Hepatocyte (in vitro differentiated cells): ENCODE data around the gene BLTP1. TPM values are rescaled to one million over a fixed set of nuclear protein-coding genes. Genes with fewer than 3 reads are reported as not detected.

Experiments used
- DNase-seq: peaks from one replicate; pipeline ENCODE4 v3.0.0-alpha.2; 2016; ENCODE audit warnings: low spot score
- H2AFZ ChIP-seq: fragments of 200-600 bp; sonication (generic); 2 replicates; pipeline ENCODE4 v1.6.0; 2016; ENCODE audit warnings: antibody characterized with exemption, mild to moderate bottlenecking
- H3K27ac ChIP-seq: fragments of 200-600 bp; sonication (generic); 2 replicates; pipeline ENCODE4 v1.5.1; 2016; ENCODE audit warnings: mild to moderate bottlenecking
- H3K27me3 ChIP-seq: fragments of 200-600 bp; sonication (generic); 2 replicates; pipeline ENCODE4 v1.6.1; 2016
- H3K36me3 ChIP-seq: fragments of 200-600 bp; sonication (generic); replicated peaks from 2 replicates; pipeline ENCODE4 v1.5.1; 2016; ENCODE audit warnings: low read depth; ENCODE audit not compliant: insufficient read depth
- H3K4me1 ChIP-seq: fragments of 200-600 bp; sonication (generic); 2 replicates; pipeline ENCODE4 v1.5.1; 2016; ENCODE audit warnings: mild to moderate bottlenecking, moderate library complexity; ENCODE audit not compliant: insufficient read depth
- H3K4me2 ChIP-seq: fragments of 200-600 bp; sonication (generic); 2 replicates; pipeline ENCODE4 v1.6.0; 2016
- H3K4me3 ChIP-seq: fragments of 200-600 bp; sonication (generic); 2 replicates; pipeline ENCODE4 v1.5.1; 2016; ENCODE audit warnings: mild to moderate bottlenecking
- H3K79me2 ChIP-seq: fragments of 200-600 bp; sonication (generic); 2 replicates; pipeline ENCODE4 v1.6.0; 2017; ENCODE audit warnings: mild to moderate bottlenecking
- H3K9me2 ChIP-seq: fragments of 200-600 bp; sonication (generic); replicated peaks from 2 replicates; pipeline ENCODE4 v1.6.0; 2017; ENCODE audit warnings: mild to moderate bottlenecking; ENCODE audit not compliant: insufficient read depth
- H3K9me3 ChIP-seq: fragments of 200-600 bp; sonication (generic); 2 replicates; pipeline ENCODE4 v1.5.1; 2016; ENCODE audit warnings: low read depth, mild to moderate bottlenecking
- H4K20me1 ChIP-seq: fragments of 200-600 bp; sonication (generic); 2 replicates; pipeline ENCODE4 v1.6.0; 2016; ENCODE audit warnings: mild to moderate bottlenecking; ENCODE audit not compliant: insufficient read depth, poor library complexity, severe bottlenecking
- EZH2 ChIP-seq: fragments of 200-600 bp; sonication (generic); IDR thresholded peaks from 2 replicates; pipeline ENCODE4 v1.6.1; 2016; ENCODE audit warnings: antibody characterized with exemption, mild to moderate bottlenecking, borderline replicate concordance
- EZH2phosphoT487 ChIP-seq: fragments of 200-600 bp; sonication (generic); IDR thresholded peaks from one replicate; pipeline ENCODE4 v1.6.1; 2018; ENCODE audit warnings: antibody characterized with exemption, mild to moderate bottlenecking, low read depth, moderate library complexity; ENCODE audit not compliant: unreplicated experiment, severe bottlenecking
- WGBS: methylation state at CpG from one replicate; pipeline ENCODE4 v1.1.6; 2016; ENCODE audit warnings: low lambda C conversion rate; ENCODE audit errors: missing lambda C conversion rate; 5-methylcytosine and 5-hydroxymethylcytosine counted together
- polyA plus RNA-seq: library from polyadenylated mRNA; unstranded; fragments of >200 nt; fragmentation: Nextera tagmentation; extraction: Ambion mirVana; gene quantifications from 2 replicates; pipeline ENCODE4 v1.2.1, GENCODE V29; 2016
- total RNA-seq: library from RNA; depleted of rRNA; stranded (reverse); fragments of >200 nt; gene quantifications from 2 replicates; pipeline ENCODE4 v1.2.3, GENCODE V29; 2014
- TF ChIP-seq, protein P1 (sequence below): fragments of 200-600 bp; sonication (generic); IDR thresholded peaks from 2 replicates; pipeline ENCODE4 v1.5.1; 2016; ENCODE audit warnings: antibody characterized with exemption, mild to moderate bottlenecking; ENCODE audit not compliant: poor library complexity

The BLTP1 gene
- total and polyA plus RNA-seq, 2 experiments from 2014 or later: 7.7 to 82.3 TPM

DNA sequence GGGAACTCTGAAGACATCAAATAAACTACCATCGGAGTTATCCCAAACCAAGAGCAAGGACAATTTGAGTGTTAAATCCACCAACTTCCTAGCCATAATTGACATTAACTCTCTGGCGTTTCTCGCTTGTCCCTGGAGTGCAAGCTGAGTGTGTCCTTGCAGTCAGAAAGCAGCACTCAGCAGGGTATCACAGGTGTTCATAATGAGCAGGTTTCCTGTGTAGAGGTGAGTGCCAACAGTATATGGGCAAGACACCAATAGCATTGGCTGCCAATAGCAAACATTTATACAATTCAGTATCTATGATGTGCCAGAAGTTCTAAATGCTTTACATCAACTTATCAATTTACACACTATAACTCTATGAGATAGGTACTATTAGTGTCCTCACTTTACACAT, 11.2 kb downstream of the BLTP1 start:
- WGBS: 88% methylated on average over 3 of the region's 3 CpGs
- no peak for TF ChIP-seq EZH2
- no peak for TF ChIP-seq EZH2phosphoT487
- TF ChIP-seq, protein P1, sequence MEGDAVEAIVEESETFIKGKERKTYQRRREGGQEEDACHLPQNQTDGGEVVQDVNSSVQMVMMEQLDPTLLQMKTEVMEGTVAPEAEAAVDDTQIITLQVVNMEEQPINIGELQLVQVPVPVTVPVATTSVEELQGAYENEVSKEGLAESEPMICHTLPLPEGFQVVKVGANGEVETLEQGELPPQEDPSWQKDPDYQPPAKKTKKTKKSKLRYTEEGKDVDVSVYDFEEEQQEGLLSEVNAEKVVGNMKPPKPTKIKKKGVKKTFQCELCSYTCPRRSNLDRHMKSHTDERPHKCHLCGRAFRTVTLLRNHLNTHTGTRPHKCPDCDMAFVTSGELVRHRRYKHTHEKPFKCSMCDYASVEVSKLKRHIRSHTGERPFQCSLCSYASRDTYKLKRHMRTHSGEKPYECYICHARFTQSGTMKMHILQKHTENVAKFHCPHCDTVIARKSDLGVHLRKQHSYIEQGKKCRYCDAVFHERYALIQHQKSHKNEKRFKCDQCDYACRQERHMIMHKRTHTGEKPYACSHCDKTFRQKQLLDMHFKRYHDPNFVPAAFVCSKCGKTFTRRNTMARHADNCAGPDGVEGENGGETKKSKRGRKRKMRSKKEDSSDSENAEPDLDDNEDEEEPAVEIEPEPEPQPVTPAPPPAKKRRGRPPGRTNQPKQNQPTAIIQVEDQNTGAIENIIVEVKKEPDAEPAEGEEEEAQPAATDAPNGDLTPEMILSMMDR: no peak
- H3K4me1 ChIP-seq: no peaks in the 10 kb centered on the region

DNA sequence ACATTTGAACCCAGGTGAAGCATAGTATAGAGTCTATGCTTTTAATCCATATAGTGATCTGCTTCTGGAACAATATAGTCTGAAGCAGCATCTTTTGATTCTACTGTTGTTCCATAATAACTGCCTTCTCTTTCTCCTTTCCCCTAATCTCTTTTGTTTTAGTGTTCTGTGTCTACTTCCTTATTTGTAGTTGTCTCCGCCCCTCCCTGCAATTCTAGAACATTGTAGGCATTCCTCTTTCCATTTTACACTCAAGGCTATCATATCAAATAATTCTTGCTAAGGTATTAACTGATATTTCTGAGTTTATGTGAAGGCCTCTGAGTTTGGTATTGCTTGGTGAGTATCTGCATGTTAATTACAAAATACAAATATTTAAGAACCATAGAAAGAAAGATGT, 11.6 kb downstream of the BLTP1 start:
- Histone ChIP-seq H3K4me1 (no peaks in the 10 kb centered on the region), H3K4me2 (no peak overlapping the region), H3K36me3 (no peaks in the 10 kb centered on the region), H2AFZ (no peak overlapping the region), H3K9me2 (no peaks in the 10 kb centered on the region), H3K9me3 (no peaks in the 10 kb centered on the region), H3K27me3 (no peaks in the 10 kb centered on the region), H3K27ac (no peak overlapping the region), H3K4me3 (no peak overlapping the region), H3K79me2 (peaks cover 64% of the 10 kb centered on the region), H4K20me1 (peaks cover 6% of the 10 kb centered on the region)
- TF ChIP-seq EZH2phosphoT487 (no peak), EZH2 (no peak)
- TF ChIP-seq, protein P1: no peak
- WGBS: 95% methylated on average over 1 of the region's 1 CpG
- DNase-seq: no peak

More for the DNA sequence above, 11.2 kb downstream of the BLTP1 start:
- no peak for DNase-seq
- peaks cover 64% of the 10 kb centered on the region for H3K79me2 ChIP-seq
- no peaks in the 10 kb centered on the region for H3K27me3 ChIP-seq
- no peak overlapping the region for H3K4me3 ChIP-seq
- no peak overlapping the region for H3K4me2 ChIP-seq
- no peaks in the 10 kb centered on the region for H3K9me2 ChIP-seq
- no peaks in the 10 kb centered on the region for H3K9me3 ChIP-seq
- no peak overlapping the region for H2AFZ ChIP-seq
- no peak overlapping the region for H3K27ac ChIP-seq
- peaks cover 6% of the 10 kb centered on the region for H4K20me1 ChIP-seq
- H3K36me3 ChIP-seq: no peaks in the 10 kb centered on the region

DNA sequence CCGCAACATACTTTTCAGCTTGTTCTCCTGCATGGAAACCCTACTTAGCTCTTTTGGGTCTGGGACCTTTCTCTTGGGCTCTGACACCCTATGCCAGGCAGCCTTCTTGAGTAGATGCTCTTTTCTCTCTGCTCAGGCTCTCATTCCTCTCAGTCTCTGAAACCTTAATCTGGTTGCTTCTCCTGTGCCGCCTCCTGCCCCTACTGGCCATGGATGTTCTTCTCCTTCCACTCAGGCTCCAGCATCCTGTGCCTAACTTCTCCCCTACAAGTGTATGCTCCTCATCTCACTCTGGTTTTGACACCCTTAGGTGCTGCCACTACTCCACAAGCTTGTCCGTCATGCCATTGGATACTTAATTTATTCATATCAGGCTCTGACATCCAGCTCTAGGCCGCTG, 15.2 kb downstream of the BLTP1 start:
- Histone ChIP-seq H3K36me3 (no peaks in the 10 kb centered on the region), H3K79me2 (peaks cover 40% of the 10 kb centered on the region), H3K9me3 (no peaks in the 10 kb centered on the region), H3K4me3 (no peak overlapping the region), H3K27me3 (no peaks in the 10 kb centered on the region), H3K27ac (no peak overlapping the region), H3K4me2 (no peak overlapping the region), H2AFZ (no peak overlapping the region), H3K9me2 (no peaks in the 10 kb centered on the region), H3K4me1 (no peaks in the 10 kb centered on the region), H4K20me1 (no peaks in the 10 kb centered on the region)
- TF ChIP-seq, protein P1: no peak
- TF ChIP-seq EZH2phosphoT487: no peak
- TF ChIP-seq EZH2: no peak
- WGBS: over 99% methylated on average over 4 of the region's 4 CpGs
- DNase-seq: no peak

DNA sequence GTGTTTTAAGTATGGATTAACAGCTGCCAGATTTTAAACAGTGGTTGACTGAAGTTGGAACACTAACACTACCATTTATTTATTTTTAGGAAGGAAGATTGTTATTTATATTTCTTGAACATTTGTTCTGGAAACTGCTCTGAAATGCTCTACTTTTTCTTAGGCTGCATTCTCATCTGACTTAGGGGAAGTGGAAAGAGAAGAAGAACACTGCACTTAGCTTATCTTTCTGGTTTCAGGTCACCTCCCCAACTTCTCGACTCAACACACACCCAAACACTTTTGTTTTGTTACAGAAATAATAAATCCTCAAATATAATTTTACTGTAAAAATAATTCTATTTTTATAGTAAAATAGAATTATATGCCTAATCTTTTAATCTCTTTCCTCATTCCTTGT, 18.6 kb downstream of the BLTP1 start:
- TF ChIP-seq EZH2phosphoT487 (no peak), EZH2 (no peak)
- H4K20me1 ChIP-seq: no peaks in the 10 kb centered on the region
- DNase-seq: no peak
- no peak overlapping the region for H3K4me2 ChIP-seq
- no peak overlapping the region for H3K4me3 ChIP-seq
- no peaks in the 10 kb centered on the region for H3K27me3 ChIP-seq
- no peaks in the 10 kb centered on the region for H3K9me2 ChIP-seq
- H3K9me3 ChIP-seq: no peaks in the 10 kb centered on the region
- no peak overlapping the region for H2AFZ ChIP-seq
- H3K79me2 ChIP-seq: peaks cover 26% of the 10 kb centered on the region
- H3K36me3 ChIP-seq: no peaks in the 10 kb centered on the region
- H3K4me1 ChIP-seq: no peaks in the 10 kb centered on the region
- no peak overlapping the region for H3K27ac ChIP-seq
- 88% methylated on average over 1 of the region's 1 CpG for WGBS
